ENCODE results near the gene GTF2A1L. TPM values are rescaled to one million over a fixed set of nuclear protein-coding genes. Genes with fewer than 3 reads are reported as not detected.
A peak's percentile ranks its signal among the peaks of the same experiment; 100 is the strongest.
"Not testable (repeated sequence)": the region's sequence is repeated elsewhere in the genome, so short reads cannot be mapped to it uniquely, and the experiment has no call there.

The GTF2A1L gene
- total RNA-seq, 4 donors from 2014 or later = 0.35 to 86.8 (median 66.9) TPM; not detected in 1

GRCh38 chr2:48587961-48588360, 29.7 kb upstream of the GTF2A1L start:
- intact Hi-C loops (cut with DNase I; ENCODE audit: low total_unique reads) = loop anchor here (10.0 kb wide), 2 partner anchors 53 to 123 kb away; partner anchors contain the start of gene STON1
- Histone ChIP-seq H3K4me1 (no peaks in the 10 kb centered on the region), H3K27ac (no peak overlapping the region), H3K4me3 (no peak overlapping the region), H3K36me3 (no peaks in the 10 kb centered on the region), H3K9me3 (no peaks in the 10 kb centered on the region), H3K27me3 (no peaks in the 10 kb centered on the region)
- no peak for DNase-seq
- no peak for TF ChIP-seq POLR2A (IDR thresholded peaks at IDR 0.05)
- TF ChIP-seq, protein P1, sequence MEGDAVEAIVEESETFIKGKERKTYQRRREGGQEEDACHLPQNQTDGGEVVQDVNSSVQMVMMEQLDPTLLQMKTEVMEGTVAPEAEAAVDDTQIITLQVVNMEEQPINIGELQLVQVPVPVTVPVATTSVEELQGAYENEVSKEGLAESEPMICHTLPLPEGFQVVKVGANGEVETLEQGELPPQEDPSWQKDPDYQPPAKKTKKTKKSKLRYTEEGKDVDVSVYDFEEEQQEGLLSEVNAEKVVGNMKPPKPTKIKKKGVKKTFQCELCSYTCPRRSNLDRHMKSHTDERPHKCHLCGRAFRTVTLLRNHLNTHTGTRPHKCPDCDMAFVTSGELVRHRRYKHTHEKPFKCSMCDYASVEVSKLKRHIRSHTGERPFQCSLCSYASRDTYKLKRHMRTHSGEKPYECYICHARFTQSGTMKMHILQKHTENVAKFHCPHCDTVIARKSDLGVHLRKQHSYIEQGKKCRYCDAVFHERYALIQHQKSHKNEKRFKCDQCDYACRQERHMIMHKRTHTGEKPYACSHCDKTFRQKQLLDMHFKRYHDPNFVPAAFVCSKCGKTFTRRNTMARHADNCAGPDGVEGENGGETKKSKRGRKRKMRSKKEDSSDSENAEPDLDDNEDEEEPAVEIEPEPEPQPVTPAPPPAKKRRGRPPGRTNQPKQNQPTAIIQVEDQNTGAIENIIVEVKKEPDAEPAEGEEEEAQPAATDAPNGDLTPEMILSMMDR (IDR thresholded peaks at IDR 0.05) = no peak

- Histone ChIP-seq H3K27ac (peak overlapping the region in 1 of 2 donors; percentile 35), H3K9me3 (no peaks in the 10 kb centered on the region), H3K4me1 (no peaks in the 10 kb centered on the region), H3K4me3 (no peak overlapping the region), H3K36me3 (no peaks in the 10 kb centered on the region), H3K27me3 (no peaks in the 10 kb centered on the region)
- DNase-seq = no peak
- TF ChIP-seq, protein P1 (IDR thresholded peaks at IDR 0.05) = no peak
- no peak for TF ChIP-seq POLR2A (IDR thresholded peaks at IDR 0.05)
- intact Hi-C loops (cut with DNase I; ENCODE audit: low total_unique reads) = loop anchor here (10.0 kb wide), 2 partner anchors 54 to 124 kb away; partner anchors contain the start of gene STON1
These were observed 28.9 kb upstream of the GTF2A1L start for GRCh38 chr2:48588745-48589144.

DNA sequence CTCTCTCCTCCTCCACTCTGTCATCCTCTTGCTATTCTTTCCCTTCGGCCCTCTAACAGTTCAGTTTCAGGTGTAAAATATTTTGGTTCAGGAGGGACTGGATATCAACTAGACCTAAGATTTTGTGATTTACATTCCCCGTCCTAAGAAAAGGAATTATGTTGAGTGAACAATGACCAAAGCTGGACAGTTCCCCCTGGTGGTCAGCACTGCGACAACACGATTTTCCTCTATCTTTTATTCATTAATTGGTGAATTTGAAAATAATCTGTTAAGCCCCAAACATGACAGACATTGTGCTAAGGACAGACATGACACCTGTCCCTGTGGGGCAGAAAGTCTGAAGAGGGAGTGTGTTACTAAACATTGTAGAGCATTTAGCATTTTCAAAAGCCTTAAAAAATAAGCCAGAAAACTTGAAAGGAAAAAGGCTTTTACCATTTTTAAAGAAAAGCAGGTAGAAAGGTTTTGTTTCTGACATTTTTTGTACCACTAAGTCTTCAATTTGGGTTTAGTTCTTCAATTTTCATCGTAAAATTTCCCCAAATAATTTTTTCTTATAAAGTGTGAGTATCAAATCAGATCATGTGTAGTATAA, 28.4 kb upstream of the GTF2A1L start:
- TF ChIP-seq, protein P1 (IDR thresholded peaks at IDR 0.05) = peak; percentile 65 to 80 (median 69)
- no peak for TF ChIP-seq POLR2A (IDR thresholded peaks at IDR 0.05)
- Histone ChIP-seq H3K36me3 (no peaks in the 10 kb centered on the region), H3K27me3 (no peaks in the 10 kb centered on the region), H3K9me3 (no peaks in the 10 kb centered on the region), H3K27ac (peak overlapping the region in 1 of 2 donors; percentile 35), H3K4me3 (no peak overlapping the region), H3K4me1 (no peaks in the 10 kb centered on the region)
- peak; percentile 50 to 54 for DNase-seq
- intact Hi-C loops (cut with DNase I; ENCODE audit: low total_unique reads) = loop anchor here (10.0 kb wide), 2 partner anchors 54 to 124 kb away; partner anchors contain the start of gene STON1

DNA sequence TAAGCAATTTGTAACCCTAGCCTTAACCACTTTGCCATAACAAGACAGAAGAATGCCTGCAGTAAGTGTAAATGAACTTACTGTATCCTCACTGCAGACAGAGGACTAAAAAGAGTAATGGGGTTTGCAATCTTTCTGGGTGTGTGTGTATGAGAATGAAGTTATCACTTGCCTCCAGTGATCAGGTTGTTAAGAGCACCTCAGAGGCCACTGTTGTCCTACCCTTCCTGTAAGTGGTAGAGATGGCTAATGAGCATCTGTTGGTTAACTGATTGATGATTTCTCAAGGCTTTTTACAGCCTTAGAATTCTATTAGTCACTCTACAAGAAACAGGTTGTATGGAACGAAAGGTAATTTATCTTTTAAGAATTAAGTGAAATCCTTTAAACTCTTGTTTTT, 27.6 kb upstream of the GTF2A1L start:
- Histone ChIP-seq H3K27ac (no peak overlapping the region), H3K4me3 (no peak overlapping the region), H3K4me1 (no peaks in the 10 kb centered on the region), H3K27me3 (no peaks in the 10 kb centered on the region), H3K36me3 (no peaks in the 10 kb centered on the region), H3K9me3 (no peaks in the 10 kb centered on the region)
- TF ChIP-seq POLR2A (IDR thresholded peaks at IDR 0.05) = no peak
- TF ChIP-seq, protein P1 (IDR thresholded peaks at IDR 0.05) = no peak
- DNase-seq = no peak
- intact Hi-C loops (cut with DNase I; ENCODE audit: low total_unique reads) = no loop called here

GRCh38 chr2:48592067-48592466, 25.6 kb upstream of the GTF2A1L start:
- no peaks in the 10 kb centered on the region for H3K36me3 ChIP-seq
- H3K27me3 ChIP-seq = no peaks in the 10 kb centered on the region
- H3K4me3 ChIP-seq = no peak overlapping the region
- H3K27ac ChIP-seq = no peak overlapping the region
- intact Hi-C loops (cut with DNase I; ENCODE audit: low total_unique reads) = no loop called here
- H3K9me3 ChIP-seq = no peaks in the 10 kb centered on the region
- no peak for TF ChIP-seq POLR2A (IDR thresholded peaks at IDR 0.05)
- TF ChIP-seq, protein P1 (IDR thresholded peaks at IDR 0.05) = no peak
- H3K4me1 ChIP-seq = no peaks in the 10 kb centered on the region
- DNase-seq = no peak

DNA sequence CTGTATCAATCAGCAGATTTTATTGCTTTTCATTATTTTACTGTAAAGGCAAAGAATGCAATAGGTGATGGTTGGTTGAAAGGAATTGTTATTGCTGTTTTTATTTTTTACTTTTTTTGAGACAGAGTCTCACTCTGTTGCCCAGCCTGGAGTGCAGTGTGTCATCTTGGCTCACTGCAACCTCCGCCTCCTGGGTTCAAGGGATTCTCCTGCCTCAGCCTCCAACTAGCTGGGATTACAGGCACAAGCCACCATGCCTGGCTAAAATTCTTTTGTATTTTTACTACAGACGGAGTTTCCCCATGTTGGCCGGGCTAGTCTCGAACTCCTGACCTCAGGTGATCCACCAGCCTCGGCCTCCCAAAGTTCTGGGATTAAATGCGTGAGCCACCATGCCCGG, 20.9 kb upstream of the GTF2A1L start:
- H3K36me3 ChIP-seq; H3K4me3 ChIP-seq; H3K4me1 ChIP-seq; H3K9me3 ChIP-seq; DNase-seq; H3K27ac ChIP-seq; H3K27me3 ChIP-seq; intact Hi-C loops (cut with DNase I; ENCODE audit: low total_unique reads): not testable (repeated sequence)

All from uterus (tissue), 4 donors.